CD14-positive monocyte (primary cell): ENCODE data around the gene ATF1. TPM values are rescaled to one million over a fixed set of nuclear protein-coding genes. Genes with fewer than 3 reads are reported as not detected.

ENCODE experiments used
- DNase-seq, 3 donors: peaks; one replicate each; pipeline ENCODE4 v3.0.0-alpha.2; 2011 to 2022
- H2AFZ ChIP-seq: 2 replicates; pipeline ENCODE4 v1.6.0; 2012; ENCODE audit warnings: mild to moderate bottlenecking, low read depth, low read length, inconsistent platforms; ENCODE audit not compliant: insufficient read depth, poor library complexity, severe bottlenecking
- H3K27ac ChIP-seq, 2 donors: 1 replicate in 1 of 2; 2 replicates in 1 of 2; pipeline ENCODE4 v1.5.1; 2012 to 2013; ENCODE audit warnings: low read length in 2 of 2, control low read depth in 1 of 2, inconsistent platforms in 1 of 2, low read depth in 1 of 2, mild to moderate bottlenecking in 1 of 2
- H3K27me3 ChIP-seq, 2 donors: one replicate each; pipeline versions ENCODE4 v1.6.0 to v1.6.1; 2011 to 2013; ENCODE audit warnings: low read length in 2 of 2; ENCODE audit not compliant: control insufficient read depth in 2 of 2, insufficient read depth in 2 of 2
- H3K36me3 ChIP-seq, 2 donors: replicated peaks in 1 of 2; 1 replicate in 1 of 2; 2 replicates in 1 of 2; pipeline versions ENCODE4 v1.5.1 to v1.6.1; 2012 to 2013; ENCODE audit warnings: low read length in 2 of 2, control low read depth in 1 of 2, inconsistent platforms in 1 of 2, mild to moderate bottlenecking in 1 of 2; ENCODE audit not compliant: insufficient read depth in 2 of 2, control insufficient read depth in 1 of 2
- H3K4me1 ChIP-seq, 2 donors: 1 replicate in 1 of 2; 2 replicates in 1 of 2; pipeline versions ENCODE4 v1.5.1 to v1.6.1; 2012 to 2013; ENCODE audit warnings: low read length in 2 of 2, control low read depth in 1 of 2, inconsistent platforms in 1 of 2, mild to moderate bottlenecking in 1 of 2, moderate library complexity in 1 of 2; ENCODE audit not compliant: insufficient read depth in 2 of 2, control insufficient read depth in 1 of 2
- H3K4me2 ChIP-seq: replicated peaks from 2 replicates; pipeline ENCODE3; 2012; ENCODE audit warnings: low read length, moderate library complexity, mild to moderate bottlenecking; ENCODE audit not compliant: poor library complexity, severe bottlenecking; ENCODE audit errors: extremely low read depth
- H3K4me3 ChIP-seq, 3 experiments: fragments of 200-600 bp in 1 of 3; sonication (generic) in 1 of 3; replicated peaks in 1 of 3; 1 replicate in 2 of 3; 2 replicates in 1 of 3; pipeline ENCODE4 v1.5.1; 2011 to 2013; ENCODE audit warnings: low read length in 3 of 3, mild to moderate bottlenecking in 3 of 3, control low read depth in 2 of 3, low read depth in 2 of 3, inconsistent platforms in 1 of 3, moderate library complexity in 1 of 3
- H3K79me2 ChIP-seq: 2 replicates; pipeline ENCODE4 v1.6.0; 2012; ENCODE audit warnings: mild to moderate bottlenecking, control low read depth, inconsistent platforms, low read length, moderate library complexity; ENCODE audit not compliant: insufficient read depth
- H3K9ac ChIP-seq: 2 replicates; pipeline ENCODE4 v1.6.0; 2017; ENCODE audit warnings: low read length, mild to moderate bottlenecking; ENCODE audit not compliant: insufficient read depth, poor library complexity, severe bottlenecking
- H3K9me3 ChIP-seq, 2 donors: replicated peaks in 1 of 2; 1 replicate in 1 of 2; 2 replicates in 1 of 2; pipeline versions ENCODE4 v1.5.1 to v1.6.1; 2012 to 2013; ENCODE audit warnings: low read length in 2 of 2, control low read depth in 1 of 2; ENCODE audit not compliant: control insufficient read depth in 1 of 2, insufficient read depth in 1 of 2
- H4K20me1 ChIP-seq: 2 replicates; pipeline ENCODE4 v1.6.0; 2012; ENCODE audit warnings: mild to moderate bottlenecking, low read length, control low read depth, moderate library complexity; ENCODE audit not compliant: insufficient read depth
- H3K27ac Mint-ChIP-seq, 7 donors: one replicate each; pipeline ENCODE4 v1.8.0; 2020; ENCODE audit warnings: mild to moderate bottlenecking in 7 of 7, mixed read lengths in 7 of 7, moderate library complexity in 6 of 7, inconsistent platforms in 2 of 7
- H3K27me3 Mint-ChIP-seq, 3 donors: one replicate each; pipeline ENCODE4 v1.8.0; 2021 to 2022; ENCODE audit warnings: low read depth in 3 of 3, mild to moderate bottlenecking in 3 of 3, mixed read lengths in 3 of 3, moderate library complexity in 3 of 3, inconsistent platforms in 1 of 3
- H3K36me3 Mint-ChIP-seq, 2 donors: one replicate each; pipeline ENCODE4 v1.8.0; 2020; ENCODE audit warnings: mixed read lengths in 2 of 2, inconsistent platforms in 1 of 2, mild to moderate bottlenecking in 1 of 2
- H3K4me1 Mint-ChIP-seq: one replicate; pipeline ENCODE4 v1.8.0; 2020; ENCODE audit warnings: mild to moderate bottlenecking, mixed read lengths
- H3K4me3 Mint-ChIP-seq, 2 donors: one replicate each; pipeline ENCODE4 v1.8.0; 2020; ENCODE audit warnings: mild to moderate bottlenecking in 2 of 2, mixed read lengths in 2 of 2, moderate library complexity in 1 of 2
- H3K9me3 Mint-ChIP-seq, 7 donors: one replicate each; pipeline ENCODE4 v1.8.0; 2020 to 2022; ENCODE audit warnings: mixed read lengths in 7 of 7, mild to moderate bottlenecking in 6 of 7, moderate library complexity in 6 of 7, inconsistent platforms in 2 of 7
- CTCF ChIP-seq: fragments of 200-600 bp; IDR thresholded peaks from one replicate; pipeline ENCODE4 v1.8.0; 2022; ENCODE audit warnings: antibody characterized with exemption, mild to moderate bottlenecking
- WGBS: methylation state at CpG from one replicate; pipeline ENCODE4 v1.1.5; 2013; ENCODE audit warnings: missing lambda C conversion rate; ENCODE audit not compliant: insufficient coverage; 5-methylcytosine and 5-hydroxymethylcytosine counted together
- intact Hi-C, 2 donors: fragments of 100-400 bp; cut with micrococcal nuclease; formaldehyde crosslinking; loops; one replicate each; pipeline versions ENCODE4 v1.15.0 to v1.15.1; 2023
- polyA plus RNA-seq, 3 donors: library from polyadenylated mRNA; depleted of rRNA in 1 of 3; unstranded in 2 of 3; stranded (reverse) in 1 of 3; fragments of 300-500 nt in 2 of 3; fragments of >200 nt in 1 of 3; fragmentation: Illumina TruSeq in 2 of 3; gene quantifications; 1 replicate in 2 of 3; 2 replicates in 1 of 3; pipeline ENCODE4 v1.2.3, GENCODE V29; 2012 to 2021

The ATF1 gene
- polyA plus RNA-seq, 3 donors = 12.6 to 21.9 (median 21.5) TPM

DNA sequence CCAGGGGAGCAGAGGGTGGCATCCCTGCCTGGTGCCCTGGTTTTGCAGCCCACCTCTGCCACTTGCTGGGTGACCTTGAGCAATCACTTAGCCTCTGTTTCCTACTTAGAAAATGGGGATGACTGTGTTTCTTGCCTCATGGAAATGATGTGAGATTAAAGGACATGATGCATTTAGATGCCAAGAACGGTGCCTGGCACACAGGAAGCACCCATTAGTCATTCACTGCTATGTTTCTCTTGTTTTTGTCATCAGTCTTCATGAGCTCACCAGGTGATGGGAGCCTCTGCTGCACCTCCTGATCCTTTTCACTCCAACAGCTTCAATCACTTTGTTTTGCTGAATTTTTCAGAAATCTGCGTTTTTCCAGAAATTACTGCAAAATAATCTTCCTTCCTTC is 23.6 kb upstream of the ATF1 start:
- H3K4me1 ChIP-seq = peaks cover 7 to 8% of the 10 kb centered on the region in 2 donors
- H3K9me3 ChIP-seq = no peaks in the 10 kb centered on the region
- WGBS = 81% methylated on average over 2 of the region's 2 CpGs
- no peak for TF ChIP-seq CTCF
- H3K4me3 ChIP-seq = no peak overlapping the region
- Mint-ChIP-seq H3K27me3 (peaks cover 0 to 4% (median 0%) of the 10 kb centered on the region in 3 donors), H3K27ac (peak overlapping the region in 1 of 7 donors; percentile 7), H3K4me1 (peaks cover 9% of the 10 kb centered on the region), H3K4me3 (no peak overlapping the region), H3K9me3 (no peaks in the 10 kb centered on the region), H3K36me3 (peaks cover 87 to 95% of the 10 kb centered on the region in 2 donors)
- no peak overlapping the region for H3K4me2 ChIP-seq
- H3K79me2 ChIP-seq = no peaks in the 10 kb centered on the region
- H2AFZ ChIP-seq = no peak overlapping the region
- no peak overlapping the region for H3K27ac ChIP-seq
- no peak for DNase-seq
- no peaks in the 10 kb centered on the region for H3K27me3 ChIP-seq
- no peak overlapping the region for H3K9ac ChIP-seq
- H3K36me3 ChIP-seq = peaks cover 83 to 99% of the 10 kb centered on the region in 2 donors
- H4K20me1 ChIP-seq = no peaks in the 10 kb centered on the region
- intact Hi-C loops = no loop called here

- H3K27me3 ChIP-seq = no peaks in the 10 kb centered on the region
- H3K36me3 ChIP-seq = peaks cover 71 to 87% of the 10 kb centered on the region in 2 donors
- no peak overlapping the region for H3K4me2 ChIP-seq
- 96% methylated on average over 5 of the region's 7 CpGs for WGBS
- no peak overlapping the region for H2AFZ ChIP-seq
- H3K27ac Mint-ChIP-seq = peak overlapping the region in 1 of 7 donors; percentile 53
- no peak overlapping the region for H3K27ac ChIP-seq
- peaks cover 0 to 2% (median 0%) of the 10 kb centered on the region in 3 donors for H3K27me3 Mint-ChIP-seq
- peaks cover 22 to 23% of the 10 kb centered on the region in 2 donors for H3K4me1 ChIP-seq
- no peak for DNase-seq
- TF ChIP-seq CTCF = no peak
- no peaks in the 10 kb centered on the region for H4K20me1 ChIP-seq
- no peaks in the 10 kb centered on the region for H3K79me2 ChIP-seq
- H3K4me1 Mint-ChIP-seq = peaks cover 22% of the 10 kb centered on the region
- H3K9ac ChIP-seq = no peak overlapping the region
- no peak overlapping the region for H3K4me3 ChIP-seq
- H3K4me3 Mint-ChIP-seq = no peak overlapping the region
- H3K9me3 ChIP-seq = no peaks in the 10 kb centered on the region
- intact Hi-C loops = no loop called here
- peaks cover 71 to 78% of the 10 kb centered on the region in 2 donors for H3K36me3 Mint-ChIP-seq
- H3K9me3 Mint-ChIP-seq = no peaks in the 10 kb centered on the region
Observed at GRCh38 chr12:50742776-50743175, 21.1 kb upstream of the ATF1 start.
